Measurements from ENCODE around the gene S100A16. TPM values are rescaled to one million over a fixed set of nuclear protein-coding genes. Genes with fewer than 3 reads are reported as not detected.

Gene S100A16
- total RNA-seq, 1 donor from 2014 or later: 886 TPM

DNA sequence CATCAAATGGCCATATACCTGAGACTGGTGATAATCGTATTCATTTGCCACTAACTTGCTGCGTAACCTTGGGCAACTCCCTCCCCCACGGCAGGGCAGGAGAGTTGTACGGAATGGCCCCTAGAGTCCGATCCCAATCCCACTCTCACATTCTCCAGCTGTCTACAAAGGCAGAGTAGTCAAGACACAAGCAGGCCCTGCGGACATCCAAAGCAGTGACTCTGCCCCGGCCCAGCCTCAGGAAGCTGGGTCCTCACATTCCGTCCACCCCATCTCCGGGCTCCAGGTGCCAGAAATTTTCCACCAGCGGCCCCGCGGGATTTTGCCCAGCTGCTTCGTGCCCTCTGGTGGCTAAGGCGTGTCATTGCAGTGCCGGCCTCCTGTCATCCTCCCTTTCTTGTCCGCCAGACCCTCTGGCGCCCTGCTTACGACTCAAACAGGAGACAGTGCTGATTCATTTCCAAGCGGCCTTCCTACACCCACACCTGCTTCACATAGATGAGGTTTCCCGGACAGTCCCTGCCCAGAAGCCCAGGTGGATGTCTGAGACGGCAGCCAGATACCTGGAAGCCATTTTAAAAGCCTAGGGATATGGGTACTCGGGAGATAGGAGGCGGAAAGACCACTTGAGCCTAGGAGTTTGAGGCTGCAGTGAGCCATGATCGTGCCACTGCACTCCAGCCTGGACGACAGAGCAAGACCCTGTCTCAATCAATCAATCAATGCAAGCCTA, 44.4 kb downstream of the S100A16 start:
- DNase-seq (ENCODE audit: low read depth): peak; percentile 97
- Histone ChIP-seq H3K27me3 (ENCODE audit: control insufficient read depth, insufficient read depth, low read length) (no peaks in the 10 kb centered on the region), H3K4me3 (ENCODE audit: low read depth, low read length) (peak overlapping the region; percentile 14), H3K36me3 (ENCODE audit: control insufficient read depth, insufficient read depth, low read length) (peaks cover 2% of the 10 kb centered on the region)
- TF ChIP-seq, protein P1, sequence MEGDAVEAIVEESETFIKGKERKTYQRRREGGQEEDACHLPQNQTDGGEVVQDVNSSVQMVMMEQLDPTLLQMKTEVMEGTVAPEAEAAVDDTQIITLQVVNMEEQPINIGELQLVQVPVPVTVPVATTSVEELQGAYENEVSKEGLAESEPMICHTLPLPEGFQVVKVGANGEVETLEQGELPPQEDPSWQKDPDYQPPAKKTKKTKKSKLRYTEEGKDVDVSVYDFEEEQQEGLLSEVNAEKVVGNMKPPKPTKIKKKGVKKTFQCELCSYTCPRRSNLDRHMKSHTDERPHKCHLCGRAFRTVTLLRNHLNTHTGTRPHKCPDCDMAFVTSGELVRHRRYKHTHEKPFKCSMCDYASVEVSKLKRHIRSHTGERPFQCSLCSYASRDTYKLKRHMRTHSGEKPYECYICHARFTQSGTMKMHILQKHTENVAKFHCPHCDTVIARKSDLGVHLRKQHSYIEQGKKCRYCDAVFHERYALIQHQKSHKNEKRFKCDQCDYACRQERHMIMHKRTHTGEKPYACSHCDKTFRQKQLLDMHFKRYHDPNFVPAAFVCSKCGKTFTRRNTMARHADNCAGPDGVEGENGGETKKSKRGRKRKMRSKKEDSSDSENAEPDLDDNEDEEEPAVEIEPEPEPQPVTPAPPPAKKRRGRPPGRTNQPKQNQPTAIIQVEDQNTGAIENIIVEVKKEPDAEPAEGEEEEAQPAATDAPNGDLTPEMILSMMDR (IDR thresholded peaks at IDR 0.05; ENCODE audit: insufficient read depth, low read length, severe bottlenecking): peak; percentile 99
- no peak for FAIRE-seq

DNA sequence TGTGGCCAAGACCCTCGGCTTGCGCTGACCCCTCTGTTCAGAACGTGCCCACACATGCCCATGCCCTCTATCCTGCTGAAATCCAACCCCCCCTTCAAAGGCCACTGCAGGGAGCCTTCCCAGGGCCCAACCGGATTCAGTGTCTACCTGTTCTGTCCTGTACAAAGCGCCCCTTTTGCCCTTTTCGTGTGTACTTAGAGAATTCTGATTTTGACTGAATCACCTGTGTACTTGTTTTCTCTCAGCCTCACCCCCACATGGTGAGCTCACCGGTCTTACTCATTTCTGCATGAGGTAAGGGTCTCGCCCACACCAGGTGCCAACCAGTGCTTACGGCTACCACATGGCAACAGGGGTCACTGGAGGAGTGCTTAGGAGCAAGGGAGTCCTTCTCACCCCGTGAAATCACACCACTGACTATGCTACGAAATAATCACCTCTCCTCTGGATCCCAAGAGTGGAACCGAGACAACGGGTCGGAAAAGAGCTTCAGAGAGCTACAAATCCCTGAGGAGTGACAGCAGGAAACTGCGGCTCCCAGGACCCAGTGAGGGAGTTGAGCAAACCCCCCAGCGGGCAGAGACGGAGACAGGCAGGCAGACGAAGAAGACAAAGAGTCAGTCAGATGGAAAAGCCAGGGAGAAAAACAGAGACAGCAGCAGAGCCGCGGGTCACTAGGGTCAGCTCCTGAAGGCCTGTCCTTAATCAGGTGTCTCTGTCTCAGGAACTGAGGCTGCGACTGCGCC, 45.1 kb downstream of the S100A16 start:
- TF ChIP-seq, protein P1 (IDR thresholded peaks at IDR 0.05; ENCODE audit: insufficient read depth, low read length, severe bottlenecking): no peak
- Histone ChIP-seq H3K36me3 (ENCODE audit: control insufficient read depth, insufficient read depth, low read length) (peaks cover 3% of the 10 kb centered on the region), H3K4me3 (ENCODE audit: low read depth, low read length) (peak overlapping the region; percentile 14), H3K27me3 (ENCODE audit: control insufficient read depth, insufficient read depth, low read length) (no peaks in the 10 kb centered on the region)
- DNase-seq (ENCODE audit: low read depth): peak; percentile 100
- FAIRE-seq: peak; percentile 93

DNA sequence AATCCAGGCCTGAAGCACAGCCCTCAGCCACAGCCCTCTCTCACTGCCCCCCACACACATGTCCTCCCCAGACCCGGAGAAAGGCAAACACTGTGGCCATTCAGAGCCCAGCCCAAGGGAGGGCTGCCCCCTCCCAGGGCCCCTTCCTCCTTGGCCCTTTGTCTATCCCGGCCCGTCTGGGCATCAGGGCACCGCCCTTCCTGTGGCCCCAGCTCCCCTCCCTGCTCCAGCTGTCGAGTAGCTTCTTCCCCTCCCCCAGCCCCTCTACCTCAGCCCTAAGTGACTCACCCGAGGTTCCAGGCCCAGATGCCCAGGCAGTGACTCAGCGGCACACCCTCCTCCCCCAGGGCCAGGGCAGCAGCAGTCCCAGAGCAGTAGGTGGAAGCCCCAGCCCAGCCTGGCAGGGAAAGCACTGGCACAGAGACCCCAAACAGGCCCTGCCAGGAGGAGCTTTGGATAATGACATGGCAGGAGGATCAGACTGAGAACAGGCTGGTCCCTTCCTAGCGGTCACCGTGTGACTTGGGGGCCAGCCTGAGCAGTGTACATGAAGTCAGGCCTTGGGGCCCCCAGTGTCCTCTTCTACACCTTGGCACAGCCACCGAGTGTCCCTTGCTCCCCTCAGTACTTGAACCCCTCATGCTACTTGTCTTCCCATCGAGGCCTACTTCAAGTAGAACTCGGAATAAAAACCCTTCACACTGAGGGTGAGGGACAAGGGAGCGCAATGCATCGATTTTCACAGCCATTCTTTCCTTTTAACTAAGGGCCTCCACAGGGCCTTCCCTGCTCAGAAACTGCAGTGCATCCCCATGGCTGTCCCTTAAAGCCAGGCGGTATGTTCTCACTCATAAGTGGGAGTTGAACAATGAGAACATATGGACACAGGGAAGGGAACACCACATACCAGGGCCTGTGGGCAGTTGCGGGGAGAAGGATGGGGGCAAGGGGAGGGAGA, 46.2 kb downstream of the S100A16 start:
- DNase-seq (ENCODE audit: low read depth) (peak; percentile 98), FAIRE-seq (no peak)
- H3K27me3 ChIP-seq (ENCODE audit: control insufficient read depth, insufficient read depth, low read length): no peaks in the 10 kb centered on the region
- TF ChIP-seq, protein P1 (IDR thresholded peaks at IDR 0.05; ENCODE audit: insufficient read depth, low read length, severe bottlenecking): no peak
- H3K36me3 ChIP-seq (ENCODE audit: control insufficient read depth, insufficient read depth, low read length): peaks cover 4% of the 10 kb centered on the region
- H3K4me3 ChIP-seq (ENCODE audit: low read depth, low read length): peak overlapping the region; percentile 48

DNA sequence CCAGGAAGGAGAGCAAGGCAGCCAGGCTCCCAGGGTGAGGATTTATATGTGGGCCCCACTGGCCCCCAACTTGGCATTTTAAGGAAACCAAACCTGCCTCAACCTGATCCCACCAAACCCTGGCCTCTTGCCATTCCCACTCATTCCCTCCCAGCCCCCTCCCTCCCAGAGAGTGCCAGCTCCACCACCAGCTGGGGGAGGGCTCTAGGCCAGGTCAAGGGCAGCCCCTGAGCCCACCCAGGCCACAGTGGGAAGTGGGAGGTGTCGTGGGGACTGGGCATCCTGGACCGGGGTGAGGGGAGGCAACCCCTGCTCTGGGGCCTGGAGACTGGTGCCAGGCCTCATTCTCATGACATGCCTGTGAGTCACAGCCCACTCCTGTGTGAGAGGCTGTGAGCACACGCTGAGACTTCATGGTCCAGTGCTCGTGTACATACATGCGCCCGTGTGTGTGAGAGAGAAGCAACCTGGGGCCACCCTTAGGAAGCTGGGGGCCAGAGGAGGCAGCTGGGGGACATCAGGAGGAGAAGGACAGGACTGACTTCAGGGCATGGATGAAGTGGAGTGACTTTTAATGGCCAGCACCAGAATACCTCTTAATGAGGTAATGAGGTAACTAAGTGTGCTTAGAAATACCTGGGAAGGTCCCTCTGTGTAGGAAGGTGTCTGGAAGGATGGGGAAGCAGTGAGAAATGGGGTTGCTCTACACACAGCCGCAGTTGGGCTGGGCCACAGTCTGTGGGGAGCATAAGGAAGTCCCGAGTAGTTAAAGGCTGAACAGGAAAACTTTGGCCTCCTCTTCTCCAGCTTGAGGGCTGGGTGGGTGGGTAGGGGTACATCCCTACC, 47.2 kb downstream of the S100A16 start, which contains the start of gene S100A2:
Gene S100A2, minus strand, starts transcription at position 316 of the 846 bp plus-strand sequence. CDS start 1,967 bp downstream, outside the sequence.
- Histone ChIP-seq H3K4me3 (ENCODE audit: low read depth, low read length) (peak within 1 kb of the TSS; percentile 48), H3K36me3 (ENCODE audit: control insufficient read depth, insufficient read depth, low read length) (peaks cover 4% of the 10 kb centered on the region), H3K27me3 (ENCODE audit: control insufficient read depth, insufficient read depth, low read length) (no peaks in the 10 kb centered on the region)
- DNase-seq (ENCODE audit: low read depth) (peak; percentile 98), FAIRE-seq (no peak)
- TF ChIP-seq, protein P1 (IDR thresholded peaks at IDR 0.05; ENCODE audit: insufficient read depth, low read length, severe bottlenecking): no peak

DNA sequence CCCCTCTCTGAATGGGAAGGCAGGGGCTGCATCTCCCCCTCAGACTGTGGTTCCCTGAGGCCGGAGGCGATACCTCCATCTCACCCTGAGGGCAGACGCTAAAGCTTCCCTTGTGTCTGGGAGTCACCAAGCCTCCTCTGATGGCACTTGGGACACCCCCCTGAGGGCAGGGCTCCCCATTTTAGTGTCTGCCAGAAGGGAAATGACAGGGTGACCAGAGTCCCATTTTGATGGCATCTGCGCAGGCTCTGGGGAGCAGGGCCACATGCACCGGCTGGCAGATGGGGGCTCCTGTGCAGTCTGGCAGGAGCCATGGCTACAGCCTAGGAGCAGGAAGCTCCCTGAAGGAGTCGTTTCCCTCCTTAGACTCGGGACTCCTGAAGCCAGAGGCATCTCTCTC, 48.9 kb downstream of the S100A16 start:
- FAIRE-seq (no peak), DNase-seq (ENCODE audit: low read depth) (no peak)
- H3K27me3 ChIP-seq (ENCODE audit: control insufficient read depth, insufficient read depth, low read length): no peaks in the 10 kb centered on the region
- TF ChIP-seq, protein P1 (IDR thresholded peaks at IDR 0.05; ENCODE audit: insufficient read depth, low read length, severe bottlenecking): no peak
- peaks cover 4% of the 10 kb centered on the region for H3K36me3 ChIP-seq (ENCODE audit: control insufficient read depth, insufficient read depth, low read length)
- peak overlapping the region; percentile 48 for H3K4me3 ChIP-seq (ENCODE audit: low read depth, low read length)

All from bronchial epithelial cell (primary cell).